Spleen (tissue), 11 donors: Measurements from ENCODE around the gene CCDC88C. TPM values are rescaled to one million over a fixed set of nuclear protein-coding genes. Genes with fewer than 3 reads are reported as not detected.

Source experiments
- DNase-seq: peaks from one replicate; pipeline ENCODE4 v3.0.0-alpha.2; 2020
- H3K27ac ChIP-seq, 8 donors: fragments of 200-600 bp; sonication (generic) in 7 of 8; 1 replicate in 4 of 8; 2 replicates in 4 of 8; pipeline versions ENCODE4 v1.5.0 to v1.8.0; 2016 to 2021; ENCODE audit warnings: inconsistent platforms in 4 of 8, mild to moderate bottlenecking in 4 of 8, moderate library complexity in 1 of 8
- H3K27me3 ChIP-seq, 7 donors: fragments of 200-600 bp; sonication (generic) in 6 of 7; replicated peaks in 1 of 7; 1 replicate in 4 of 7; 2 replicates in 3 of 7; pipeline versions ENCODE4 v1.5.0 to v1.8.0; 2016 to 2021; ENCODE audit warnings: inconsistent platforms in 3 of 7, mild to moderate bottlenecking in 1 of 7
- H3K36me3 ChIP-seq, 6 donors: fragments of 200-600 bp; sonication (generic) in 5 of 6; 1 replicate in 4 of 6; 2 replicates in 2 of 6; pipeline versions ENCODE4 v1.5.0 to v1.8.0; 2016 to 2021; ENCODE audit warnings: inconsistent platforms in 2 of 6
- H3K4me1 ChIP-seq, 6 donors: fragments of 200-600 bp; sonication (generic) in 5 of 6; 1 replicate in 3 of 6; 2 replicates in 3 of 6; pipeline versions ENCODE4 v1.5.0 to v1.8.0; 2016 to 2021; ENCODE audit warnings: inconsistent platforms in 3 of 6
- H3K4me3 ChIP-seq, 8 donors: fragments of 200-600 bp; sonication (generic) in 7 of 8; 1 replicate in 4 of 8; 2 replicates in 4 of 8; pipeline versions ENCODE4 v1.5.0 to v1.8.0; 2016 to 2021; ENCODE audit warnings: inconsistent platforms in 4 of 8, mild to moderate bottlenecking in 4 of 8, moderate library complexity in 2 of 8
- H3K9me3 ChIP-seq, 8 donors: fragments of 200-600 bp; sonication (generic) in 7 of 8; 1 replicate in 4 of 8; 2 replicates in 4 of 8; pipeline versions ENCODE4 v1.5.0 to v1.8.0; 2016 to 2021; ENCODE audit warnings: inconsistent platforms in 4 of 8
- POLR2A ChIP-seq, 3 donors: fragments of 450-650 bp; IDR thresholded peaks; one replicate each; pipeline ENCODE4 v1.5.1; 2017; ENCODE audit warnings: antibody characterized with exemption in 3 of 3, mild to moderate bottlenecking in 1 of 3
- POLR2AphosphoS5 ChIP-seq, 3 donors: sonication (generic); formaldehyde crosslinking; IDR thresholded peaks; one replicate each; pipeline ENCODE4 v1.5.1; 2017; ENCODE audit warnings: antibody characterized with exemption in 3 of 3
- WGBS, 5 donors: extraction: QIAGEN DNeasy Blood & Tissue Kit in 3 of 5; methylation state at CpG; one replicate each; pipeline versions ENCODE4 v1.1.5 to v1.1.7; 2013 to 2018; 5-methylcytosine and 5-hydroxymethylcytosine counted together
- intact Hi-C: fragments of 100-400 bp; cut with DNase I; formaldehyde crosslinking; loops from one replicate; pipeline ENCODE4 v1.15.0; 2023; ENCODE audit warnings: low total_unique reads
- polyA plus RNA-seq, 3 donors: library from polyadenylated mRNA; stranded (reverse); fragments of 200-250 nt; gene quantifications; one replicate each; pipeline ENCODE4 v1.2.1, GENCODE V29; 2013
- total RNA-seq, 7 donors: library from RNA; depleted of rRNA in 3 of 7; stranded (reverse); fragments of >200 nt in 3 of 7; fragmentation: NEBNext Ultra II Directional in 4 of 7; extraction: Animal tissue kit (Norgen Biotek cat#: 25700) in 4 of 7; gene quantifications; one replicate each; pipeline versions ENCODE4 v1.1.0 to v1.2.1, GENCODE V29; 2016 to 2021
- TF ChIP-seq, protein P1 (sequence below), 11 experiments: fragments of 200-600 bp in 7 of 11; fragments of 450-650 bp in 4 of 11; sonication (generic) in 4 of 11; IDR thresholded peaks in 8 of 11; conservative IDR thresholded peaks in 3 of 11; 1 replicate in 7 of 11; 2 replicates in 4 of 11; pipeline versions ENCODE4 v1.4.0 to v1.8.0; 2016 to 2021; ENCODE audit warnings: antibody characterized with exemption in 11 of 11, inconsistent platforms in 4 of 11, mild to moderate bottlenecking in 1 of 11
- donor health status: healthy with polysubstance abuse.
- donor health status: DM: no; HTN: no; CAD: no; lungs with moderate emphysema.
- donor health status: DM: no; HTN: no; CAD: no.
- donor health status: Bipolar disorder and iron deficiency.
- donor health status: healthy.
- donor health status: DM: no; HTN: no; CAD: no.
- donor health status: DM: yes; HTN: yes; CAD: no.

CCDC88C gene
- total and polyA plus RNA-seq, 10 donors, result 23.2 to 136 (median 101) TPM

DNA sequence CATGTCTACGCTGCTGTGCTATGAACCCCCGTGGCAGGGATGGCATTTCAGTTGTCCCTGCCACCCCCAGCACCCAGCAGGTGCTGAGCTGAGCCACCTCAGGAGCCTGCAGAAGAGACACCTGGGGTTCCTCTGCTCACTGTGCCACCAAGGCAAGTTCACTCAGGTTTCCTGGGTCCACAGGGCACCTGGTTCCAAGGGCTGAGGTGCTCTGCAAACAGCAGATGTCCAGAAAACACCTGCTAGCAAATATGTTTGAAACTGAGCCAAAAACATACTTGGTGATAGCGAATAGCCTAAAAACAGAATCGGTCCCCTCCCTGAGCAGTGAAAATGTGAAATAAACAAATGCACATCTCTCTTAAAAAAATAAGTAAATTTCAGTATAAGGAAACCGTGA, 137.5 kb downstream of the CCDC88C start:
- no peak overlapping the region for H3K4me3 ChIP-seq
- H3K27me3 ChIP-seq, result no peaks in the 10 kb centered on the region
- WGBS, 5 donors, result 86 to 94% (median 89%) methylated on average over 5 of the region's 5 CpGs
- peaks cover 5 to 100% (median 94%) of the 10 kb centered on the region in 6 donors for H3K36me3 ChIP-seq
- TF ChIP-seq POLR2A (IDR thresholded peaks at IDR 0.05) (no peak), POLR2AphosphoS5 (IDR thresholded peaks at IDR 0.05) (no peak)
- TF ChIP-seq, protein P1, sequence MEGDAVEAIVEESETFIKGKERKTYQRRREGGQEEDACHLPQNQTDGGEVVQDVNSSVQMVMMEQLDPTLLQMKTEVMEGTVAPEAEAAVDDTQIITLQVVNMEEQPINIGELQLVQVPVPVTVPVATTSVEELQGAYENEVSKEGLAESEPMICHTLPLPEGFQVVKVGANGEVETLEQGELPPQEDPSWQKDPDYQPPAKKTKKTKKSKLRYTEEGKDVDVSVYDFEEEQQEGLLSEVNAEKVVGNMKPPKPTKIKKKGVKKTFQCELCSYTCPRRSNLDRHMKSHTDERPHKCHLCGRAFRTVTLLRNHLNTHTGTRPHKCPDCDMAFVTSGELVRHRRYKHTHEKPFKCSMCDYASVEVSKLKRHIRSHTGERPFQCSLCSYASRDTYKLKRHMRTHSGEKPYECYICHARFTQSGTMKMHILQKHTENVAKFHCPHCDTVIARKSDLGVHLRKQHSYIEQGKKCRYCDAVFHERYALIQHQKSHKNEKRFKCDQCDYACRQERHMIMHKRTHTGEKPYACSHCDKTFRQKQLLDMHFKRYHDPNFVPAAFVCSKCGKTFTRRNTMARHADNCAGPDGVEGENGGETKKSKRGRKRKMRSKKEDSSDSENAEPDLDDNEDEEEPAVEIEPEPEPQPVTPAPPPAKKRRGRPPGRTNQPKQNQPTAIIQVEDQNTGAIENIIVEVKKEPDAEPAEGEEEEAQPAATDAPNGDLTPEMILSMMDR (IDR thresholded peaks at IDR 0.05 in 8 of 11, conservative IDR thresholded peaks at IDR 0.05 in 3 of 11), result no peak
- H3K4me1 ChIP-seq, result peaks cover 0 to 8% (median 0%) of the 10 kb centered on the region in 6 donors
- no peak for DNase-seq
- intact Hi-C loops, result loop anchor here (10.0 kb wide), 1 partner anchor 375 kb away; no protein-coding TSS in a partner anchor
- peaks cover 0 to 4% (median 0%) of the 10 kb centered on the region in 8 donors for H3K9me3 ChIP-seq
- H3K27ac ChIP-seq, result no peak overlapping the region

DNA sequence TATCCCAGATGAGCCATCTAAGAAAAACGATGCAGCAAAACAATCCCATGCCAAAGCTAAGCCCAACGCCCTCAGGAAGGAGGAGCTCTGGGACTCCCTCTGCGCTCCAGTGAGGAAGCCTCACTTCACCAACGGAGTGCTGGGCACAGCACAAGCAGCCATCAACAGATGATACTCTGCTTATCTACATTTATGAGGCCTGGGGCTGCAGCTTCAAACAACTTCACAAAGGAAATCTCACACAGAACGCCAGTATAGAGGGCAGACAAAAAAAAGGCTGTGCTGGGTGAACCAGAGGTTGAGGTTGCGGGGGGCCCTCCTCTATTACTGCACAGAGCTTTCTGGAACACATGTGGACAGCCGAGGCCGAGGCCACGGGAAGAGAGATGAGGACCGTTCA, 138.3 kb downstream of the CCDC88C start:
- Histone ChIP-seq H3K27me3 (no peaks in the 10 kb centered on the region), H3K36me3 (peaks cover 5 to 100% (median 93%) of the 10 kb centered on the region in 6 donors)

DNA sequence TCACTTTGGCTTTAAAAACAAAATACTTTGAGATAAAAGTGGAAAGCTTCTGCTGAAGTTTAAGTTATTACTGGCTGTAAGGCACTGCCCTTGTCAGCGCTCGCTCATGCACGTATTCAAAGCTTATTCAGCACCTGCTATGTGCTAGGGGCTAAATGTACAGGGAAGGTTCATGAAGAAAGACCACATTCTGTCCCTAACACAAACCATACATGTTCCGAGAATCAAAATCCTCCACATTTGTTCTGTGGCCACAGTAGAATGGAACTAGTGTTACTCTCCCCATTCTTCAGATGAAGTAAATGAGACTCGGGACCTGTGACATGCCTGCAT, 139.3 kb downstream of the CCDC88C start:
- intact Hi-C loops, result no loop called here
- 86 to 99% (median 98%) methylated on average over 5 of the region's 5 CpGs for WGBS, 5 donors
- Histone ChIP-seq H3K36me3 (peaks cover 5 to 100% (median 93%) of the 10 kb centered on the region in 6 donors), H3K27me3 (no peaks in the 10 kb centered on the region), H3K4me1 (no peaks in the 10 kb centered on the region), H3K4me3 (no peak overlapping the region), H3K9me3 (peaks cover 0 to 4% (median 0%) of the 10 kb centered on the region in 8 donors), H3K27ac (no peak overlapping the region)
- no peak for TF ChIP-seq POLR2A (IDR thresholded peaks at IDR 0.05)
- TF ChIP-seq, protein P1 (IDR thresholded peaks at IDR 0.05 in 8 of 11, conservative IDR thresholded peaks at IDR 0.05 in 3 of 11), result no peak
- no peak for TF ChIP-seq POLR2AphosphoS5 (IDR thresholded peaks at IDR 0.05)
- DNase-seq, result no peak

More for the DNA sequence above, 138.3 kb downstream of the CCDC88C start:
- H3K27ac ChIP-seq, result no peak overlapping the region
- peaks cover 0 to under 1% (median 0%) of the 10 kb centered on the region in 6 donors for H3K4me1 ChIP-seq
- WGBS, 5 donors, result 90 to 96% (median 91%) methylated on average over 10 of the region's 10 CpGs
- DNase-seq, result no peak
- H3K9me3 ChIP-seq, result peaks cover 0 to 4% (median 0%) of the 10 kb centered on the region in 8 donors
- no peak overlapping the region for H3K4me3 ChIP-seq
- no peak for TF ChIP-seq POLR2A (IDR thresholded peaks at IDR 0.05)
- TF ChIP-seq, protein P1 (IDR thresholded peaks at IDR 0.05 in 8 of 11, conservative IDR thresholded peaks at IDR 0.05 in 3 of 11), result no peak
- TF ChIP-seq POLR2AphosphoS5 (IDR thresholded peaks at IDR 0.05), result no peak
- intact Hi-C loops, result no loop called here

DNA sequence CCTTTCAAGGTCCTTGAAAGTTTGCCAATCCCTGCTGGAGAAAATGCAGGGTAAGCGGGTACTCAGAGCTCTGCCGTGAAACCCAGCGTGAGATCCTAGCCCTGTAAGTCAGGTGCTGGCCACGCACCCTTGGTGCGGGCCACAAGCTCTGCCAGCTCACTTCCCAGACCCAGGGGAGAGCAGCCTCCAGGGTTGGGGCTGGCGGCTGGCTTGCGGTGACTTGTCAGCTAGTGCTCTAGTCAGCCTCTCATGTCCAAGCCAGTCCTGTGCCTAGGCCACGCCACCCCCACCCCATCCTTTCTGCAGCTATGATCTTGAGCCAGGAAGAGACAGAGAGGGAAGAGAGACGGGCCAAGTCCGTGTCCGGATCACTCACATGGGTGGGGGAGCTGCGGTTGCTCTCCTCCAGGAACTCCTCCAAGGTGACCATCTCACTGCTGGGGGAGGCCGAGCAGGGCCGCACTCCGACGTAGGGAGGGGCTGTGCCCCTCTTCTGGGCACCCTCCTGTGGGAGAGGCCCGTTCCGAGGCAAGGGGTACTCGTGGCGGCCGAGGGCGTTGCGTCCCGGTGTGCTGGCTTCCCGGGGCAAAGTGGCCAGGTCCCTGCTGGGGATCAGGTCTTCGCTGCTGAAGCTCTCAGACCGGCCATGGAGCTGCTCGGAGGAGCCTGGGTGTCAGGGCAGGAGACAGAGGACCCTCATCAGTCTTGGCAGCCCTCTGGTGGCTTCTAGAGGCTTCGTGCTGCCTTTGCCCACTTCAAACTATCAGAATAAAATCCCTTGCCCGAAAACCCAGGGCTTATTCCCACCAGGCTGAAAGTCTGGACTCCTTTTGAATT, 139.9 kb downstream of the CCDC88C start:
- no peak overlapping the region for H3K27ac ChIP-seq
- intact Hi-C loops, result no loop called here
- 92 to 95% (median 95%) methylated on average over 24 to 30 of the region's 30 CpGs for WGBS, 5 donors

More for the DNA sequence above, 139.9 kb downstream of the CCDC88C start:
- Histone ChIP-seq H3K9me3 (peaks cover 0 to 4% (median 0%) of the 10 kb centered on the region in 8 donors), H3K36me3 (peaks cover 2 to 100% (median 93%) of the 10 kb centered on the region in 6 donors), H3K27me3 (no peaks in the 10 kb centered on the region), H3K4me1 (no peaks in the 10 kb centered on the region), H3K4me3 (no peak overlapping the region)
- DNase-seq, result no peak
- peak in 1 of 3 donors; percentile 43 for TF ChIP-seq POLR2AphosphoS5 (IDR thresholded peaks at IDR 0.05)
- no peak for TF ChIP-seq POLR2A (IDR thresholded peaks at IDR 0.05)
